DMS114 treated with DMSO at 0.1 percent for 48 hours (cell line): ENCODE data around the gene GJA3.
A peak's percentile ranks its signal among the peaks of the same experiment; 100 is the strongest.

Experiments
- DNase-seq: peaks from one replicate; lab custom pipeline; 2025; ENCODE audit not compliant: unreplicated experiment; lab: John Stamatoyannopoulos, UW

The GJA3 gene

DNA sequence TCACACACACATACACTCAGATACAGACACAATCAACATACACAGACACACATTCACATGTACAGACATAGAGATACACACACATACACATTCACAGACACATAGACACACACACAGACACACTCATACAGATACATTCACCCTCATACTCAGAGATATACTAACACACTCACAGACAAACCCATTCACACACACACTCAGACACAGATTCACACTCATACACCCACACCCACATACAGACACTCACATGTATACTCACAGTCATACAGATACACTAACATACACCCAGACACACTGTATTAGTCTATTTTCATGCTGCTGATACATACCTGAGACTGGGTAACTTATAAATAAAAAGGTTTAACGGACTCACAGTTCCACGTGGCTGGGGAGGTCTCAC, 30.8 kb downstream of the GJA3 start:
- DNase-seq, result no peak

DNA sequence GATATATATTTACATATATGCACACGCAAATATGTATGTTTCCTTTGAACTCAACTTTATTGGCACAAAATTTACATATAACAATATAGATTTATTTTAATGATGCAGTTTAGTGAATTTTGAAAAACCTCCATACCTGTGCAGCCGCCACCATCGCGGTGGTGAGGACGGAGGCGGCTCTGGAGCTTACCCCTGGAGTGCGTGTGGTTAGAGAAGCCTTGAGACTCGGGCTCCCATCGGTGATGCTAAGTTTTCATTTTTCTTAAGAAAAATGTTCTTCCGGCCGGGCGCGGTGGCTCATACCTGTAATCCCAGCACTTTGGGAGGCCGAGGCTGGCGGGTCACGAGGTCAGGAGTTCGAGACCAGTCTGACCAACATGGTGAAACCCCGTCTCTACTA, 31.8 kb downstream of the GJA3 start:
- DNase-seq, result no peak

DNA sequence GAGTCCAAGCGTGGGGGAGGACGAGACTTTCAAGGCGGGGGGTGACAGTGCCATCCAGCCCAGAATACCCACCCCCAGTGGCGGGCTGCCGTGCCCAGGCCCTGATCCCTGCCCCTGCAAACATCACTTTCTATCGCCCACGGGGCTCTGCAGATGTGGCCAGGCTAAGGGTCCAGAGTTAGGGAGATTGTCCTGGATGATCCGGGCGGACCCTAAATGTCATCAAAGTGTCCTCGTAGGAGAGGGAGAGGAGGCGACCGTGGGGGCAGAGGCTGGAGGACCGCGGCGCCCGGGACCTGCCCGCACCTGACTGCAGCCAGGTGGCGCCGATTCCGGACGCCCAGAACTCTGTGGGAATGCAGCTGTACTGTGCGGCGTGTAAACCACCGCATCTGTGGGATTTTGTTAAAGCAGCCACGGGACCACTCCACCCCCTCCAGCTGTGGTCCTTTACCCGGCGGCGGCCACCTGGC, 32.4 kb downstream of the GJA3 start:
- no peak for DNase-seq

DNA sequence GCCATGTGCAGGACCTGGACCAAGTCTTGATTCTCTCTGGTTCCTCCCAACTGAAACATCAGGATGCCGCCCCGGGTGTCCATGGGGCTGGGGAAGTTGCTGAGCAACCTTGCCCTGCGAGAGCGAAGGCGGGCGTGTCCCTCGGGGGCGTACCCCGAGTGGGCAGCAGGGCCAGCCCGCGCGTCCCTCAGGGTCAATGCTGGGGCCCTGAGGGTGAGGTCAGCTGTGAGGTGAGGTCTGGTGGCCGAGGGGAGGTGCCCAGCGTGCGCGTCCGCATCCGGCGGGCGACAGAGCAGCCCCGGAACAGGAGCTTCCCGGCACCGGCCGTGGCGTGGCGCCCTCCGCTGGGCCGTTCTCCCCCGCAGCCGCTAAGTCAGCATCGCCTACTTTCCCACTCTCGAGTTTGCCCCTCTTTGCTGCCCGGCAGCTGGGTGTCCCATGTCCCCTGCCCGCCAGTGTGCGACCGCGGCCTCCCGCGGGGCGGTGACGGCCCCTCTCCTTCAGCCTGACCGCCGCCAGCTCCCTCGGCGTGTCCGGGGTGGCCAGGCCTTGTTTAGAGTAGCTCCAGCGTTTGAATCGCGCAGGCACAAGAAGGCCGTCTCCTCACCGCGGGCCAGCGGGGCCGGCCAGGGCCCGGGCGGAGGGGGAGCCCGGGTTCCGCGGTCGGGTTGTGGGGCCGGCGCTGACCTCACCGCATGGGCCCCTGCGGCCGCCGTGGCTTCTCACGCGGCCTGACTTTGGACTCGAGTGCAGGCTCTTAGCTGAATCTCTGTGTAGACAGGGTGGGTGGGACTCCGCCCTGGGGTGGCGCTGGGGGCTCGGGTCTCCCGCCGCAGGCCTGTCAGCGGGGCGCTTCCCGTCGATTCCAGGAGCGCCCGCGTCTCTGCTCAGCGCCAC, 33.0 kb downstream of the GJA3 start:
- peak; percentile 15 for DNase-seq

DNA sequence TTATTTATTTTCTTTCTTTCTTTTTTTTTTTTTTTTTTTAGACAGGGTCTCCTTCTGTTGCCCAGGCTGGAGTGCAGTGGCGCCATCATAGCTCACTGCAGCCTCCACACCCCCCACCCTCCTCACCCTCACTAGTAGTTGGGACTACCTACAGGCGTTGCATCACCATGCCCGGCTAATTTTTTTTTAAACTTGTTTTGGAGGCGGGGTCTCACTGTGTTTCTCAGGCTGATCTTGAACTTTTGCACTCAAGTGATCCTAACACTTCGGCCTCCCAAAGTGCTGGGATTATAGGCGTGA, 33.6 kb downstream of the GJA3 start:
- DNase-seq, result peak; percentile 4

DNA sequence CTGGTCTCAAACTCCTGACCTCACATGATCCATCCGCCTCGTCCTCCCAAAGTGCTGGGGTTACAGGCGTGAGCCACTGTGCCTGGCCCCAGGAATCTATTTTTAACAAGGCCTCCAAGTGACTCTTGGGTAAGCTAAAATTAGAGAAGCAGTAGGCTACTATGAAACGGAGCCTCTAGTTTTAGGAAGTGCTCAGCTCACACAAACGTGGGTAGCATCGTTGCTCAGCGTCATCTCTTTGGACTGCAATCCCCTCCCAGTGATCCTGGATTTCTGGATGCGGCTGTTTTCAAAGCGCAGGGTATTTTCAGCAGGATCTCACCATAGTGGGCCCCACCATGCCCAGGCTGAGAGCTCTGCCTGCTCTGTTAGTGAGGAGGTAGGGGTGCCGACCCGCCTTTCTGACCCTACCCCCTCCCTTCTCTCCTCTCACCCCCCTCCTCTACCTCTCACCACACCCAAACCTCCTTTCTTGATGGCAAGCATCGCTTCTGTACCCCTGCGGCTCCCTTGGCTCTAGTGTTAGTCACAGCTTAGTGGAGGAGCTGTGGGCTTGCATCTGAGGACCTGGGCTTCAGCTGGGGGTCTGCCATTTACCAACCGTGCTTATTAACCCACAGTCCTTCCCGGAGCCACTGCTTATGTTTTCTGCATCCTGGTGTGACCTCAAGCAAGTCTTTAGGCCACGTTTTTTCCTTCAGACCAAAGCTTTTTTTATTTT, 34.2 kb downstream of the GJA3 start:
- no peak for DNase-seq

DNA sequence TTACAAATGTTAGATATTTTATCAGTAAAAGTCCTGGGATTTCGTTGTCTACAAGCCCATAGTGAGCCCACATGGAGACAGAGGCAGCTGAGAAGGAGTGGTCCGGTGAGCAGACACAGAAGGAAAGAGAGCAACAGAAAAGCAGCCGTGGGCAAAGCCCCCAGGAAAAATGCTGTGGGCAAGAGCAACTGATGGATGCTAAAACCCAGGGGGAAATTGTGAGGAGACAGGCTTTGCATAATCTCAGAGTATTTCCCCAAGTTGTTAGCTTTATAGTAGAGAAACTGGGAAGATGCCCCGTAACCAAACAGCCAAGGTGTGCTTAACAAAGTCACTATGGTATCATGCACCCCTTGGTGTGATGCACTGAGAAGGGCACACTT, 35.1 kb downstream of the GJA3 start:
- DNase-seq, result no peak

DNA sequence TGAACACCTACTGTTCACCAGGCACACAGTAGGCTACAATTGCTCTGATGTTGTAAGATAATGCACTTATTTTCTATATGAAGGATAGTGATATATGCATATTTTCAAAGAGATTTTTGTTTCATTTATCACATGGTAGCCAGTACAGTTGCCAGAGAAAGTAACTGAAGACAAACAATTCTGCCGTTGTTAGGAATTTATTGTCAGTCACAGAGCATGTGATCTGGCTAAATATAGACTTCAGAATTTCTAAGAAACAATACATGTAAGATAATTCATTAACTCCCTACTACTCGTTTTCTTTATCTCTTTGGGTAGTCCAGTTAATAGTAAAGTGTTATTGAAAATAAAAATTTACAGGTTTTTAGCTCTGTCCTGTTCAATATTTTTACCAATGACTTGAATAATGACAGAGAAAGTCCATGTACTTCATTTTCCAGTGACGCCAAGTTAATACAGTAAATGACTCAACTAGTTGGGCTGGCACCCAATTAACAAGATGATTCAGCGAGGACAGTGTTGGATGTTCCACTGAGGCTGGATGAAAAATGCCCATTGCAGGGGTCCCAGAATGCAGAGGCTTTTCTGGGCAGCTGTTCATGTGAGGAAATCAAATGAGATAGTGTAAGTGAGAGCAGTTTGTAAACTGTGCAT, 35.6 kb downstream of the GJA3 start:
- no peak for DNase-seq

DNA sequence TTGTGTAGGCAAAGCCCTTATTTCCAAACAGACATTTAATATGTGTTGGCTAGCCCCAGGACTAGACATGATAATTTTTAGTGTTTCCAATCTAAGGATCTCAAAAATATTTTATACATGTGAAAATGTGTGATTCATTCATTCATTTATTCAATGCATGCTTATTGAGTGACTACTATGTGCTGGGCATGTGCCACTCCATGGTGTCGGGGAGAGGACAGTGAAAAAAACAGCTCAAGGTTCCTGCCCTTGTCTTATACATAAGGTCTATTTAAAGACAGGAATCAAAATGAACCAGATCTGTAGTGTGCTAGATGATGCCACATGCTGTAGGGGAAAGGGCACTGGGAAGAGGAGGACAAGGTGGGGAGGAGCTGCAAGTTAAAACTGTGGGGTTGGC, 36.5 kb downstream of the GJA3 start:
- no peak for DNase-seq

DNA sequence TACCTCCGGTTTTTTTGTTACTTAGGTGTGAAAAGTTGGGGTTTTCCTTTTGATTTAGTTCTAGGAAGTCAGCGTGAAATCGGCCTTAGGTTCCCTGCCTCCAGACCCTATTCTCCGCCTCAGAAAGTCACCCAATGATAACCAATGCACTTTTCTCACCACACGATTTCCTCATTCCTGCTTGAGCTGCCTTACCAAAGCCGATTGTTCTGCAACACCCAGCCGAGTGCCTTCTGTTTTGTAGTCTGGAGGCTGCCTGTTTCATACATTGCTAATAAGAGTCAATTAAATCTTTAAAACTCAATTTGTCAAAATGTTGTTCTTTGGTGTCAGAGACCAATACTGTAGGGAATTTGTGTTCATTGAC, 39.7 kb downstream of the GJA3 start:
- no peak for DNase-seq

DNA sequence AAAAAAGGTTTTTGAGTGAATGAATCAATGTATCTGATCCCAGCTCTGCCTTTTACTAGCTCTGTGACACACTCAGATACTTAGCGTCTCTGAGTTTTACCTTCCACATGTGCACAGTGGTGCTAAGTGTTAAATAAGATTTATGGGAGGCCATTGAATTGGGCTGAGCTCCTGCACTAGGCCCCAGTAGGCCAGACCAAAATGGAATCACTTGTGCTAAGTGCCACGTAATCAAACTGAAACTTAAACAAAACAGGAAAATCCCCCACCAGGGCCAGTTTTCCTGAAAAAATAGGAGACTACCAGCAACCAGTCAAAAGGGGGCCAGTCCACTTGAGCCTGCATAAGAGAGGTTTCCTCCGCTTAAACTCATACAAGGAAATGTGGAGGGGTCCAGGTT, 40.9 kb downstream of the GJA3 start:
- no peak for DNase-seq

DNA sequence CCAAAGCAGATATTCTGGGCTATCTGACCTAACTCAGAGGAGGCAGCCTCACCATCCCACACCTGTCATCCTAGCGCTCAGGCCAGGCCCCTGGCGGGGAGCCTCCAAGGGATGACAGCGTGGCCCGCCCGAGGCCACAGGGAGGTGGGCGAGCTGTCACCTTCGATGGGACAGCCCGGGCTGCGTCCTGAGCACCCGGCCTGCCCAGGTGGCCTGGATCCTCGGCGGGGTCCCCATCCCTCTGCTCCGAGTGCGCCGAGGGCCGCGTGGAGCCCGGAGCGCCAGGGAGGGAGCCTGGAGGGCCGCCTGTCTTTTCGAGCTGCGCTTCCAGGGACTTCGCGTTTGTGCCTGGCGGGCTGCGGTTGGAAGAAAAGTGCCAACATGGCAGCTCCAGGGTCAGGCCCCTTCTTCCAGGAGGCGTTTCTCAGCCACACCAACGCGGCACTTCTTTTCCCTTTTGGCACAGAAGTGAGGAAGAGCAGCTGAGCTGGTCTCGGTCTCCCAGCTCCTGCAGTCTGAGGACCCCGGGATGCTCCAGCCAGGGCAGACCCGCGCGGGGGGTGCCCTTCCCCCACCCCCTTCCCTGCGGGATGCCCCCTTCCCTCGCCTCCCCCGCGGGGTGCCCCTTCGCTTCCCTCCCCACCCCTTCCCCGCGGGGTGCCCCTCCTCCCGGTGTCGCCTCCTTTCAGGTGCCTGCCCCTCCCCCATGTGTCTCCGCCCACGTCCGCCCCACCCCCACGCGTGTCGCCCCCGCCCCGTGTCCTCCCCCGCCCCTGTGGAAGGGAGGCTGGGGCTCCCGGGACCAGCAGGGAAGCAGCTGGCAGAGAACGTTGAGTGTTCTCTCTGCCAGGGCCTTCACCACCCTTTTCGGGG, 42.3 kb downstream of the GJA3 start:
- no peak for DNase-seq

DNA sequence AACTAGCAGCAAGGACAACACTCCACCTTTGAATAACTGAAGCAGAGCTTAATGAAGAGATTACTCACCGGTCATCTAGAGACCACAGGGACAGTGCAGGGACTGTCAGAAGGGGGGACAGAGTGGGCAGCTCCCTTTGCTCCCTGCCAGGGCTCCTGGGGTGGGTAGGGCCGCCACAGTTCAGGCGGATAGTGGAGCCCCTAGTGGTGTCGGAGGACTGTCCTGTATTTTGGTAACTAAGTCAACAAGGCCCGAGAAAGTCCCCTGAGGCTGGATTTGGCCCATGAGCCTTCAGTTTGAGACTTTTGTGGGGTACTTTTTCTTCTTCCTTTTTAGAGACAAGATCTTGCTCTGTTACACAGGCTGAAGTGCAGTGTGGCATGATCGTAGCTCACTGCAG, 44.6 kb downstream of the GJA3 start:
- no peak for DNase-seq

DNA sequence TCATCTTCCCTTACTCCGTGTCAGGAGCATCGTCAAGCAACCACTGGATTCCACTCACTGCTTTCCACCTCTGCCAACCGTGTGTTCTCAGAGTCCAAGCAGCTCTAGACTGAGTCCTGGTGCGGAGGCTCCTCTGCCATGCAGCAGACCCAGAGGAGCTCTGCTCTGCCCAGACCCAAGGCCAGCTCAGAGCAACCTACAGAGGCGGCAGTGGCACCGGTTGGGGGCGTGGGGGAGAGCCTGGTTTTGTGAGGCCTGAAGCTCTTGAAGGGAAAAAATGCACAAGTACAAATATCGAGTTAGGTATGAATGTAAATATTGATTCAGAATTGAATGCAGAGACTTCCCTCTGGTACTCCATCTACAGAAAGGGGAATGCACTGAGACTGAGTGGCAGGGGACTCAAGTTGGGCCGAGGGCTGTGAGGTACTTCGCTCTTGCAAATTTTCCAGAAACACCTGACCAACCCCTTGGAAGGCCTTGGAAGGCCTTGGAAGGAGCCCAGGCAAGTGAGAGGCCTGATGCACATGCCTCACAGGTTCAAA, 46.7 kb downstream of the GJA3 start:
- no peak for DNase-seq

DNA sequence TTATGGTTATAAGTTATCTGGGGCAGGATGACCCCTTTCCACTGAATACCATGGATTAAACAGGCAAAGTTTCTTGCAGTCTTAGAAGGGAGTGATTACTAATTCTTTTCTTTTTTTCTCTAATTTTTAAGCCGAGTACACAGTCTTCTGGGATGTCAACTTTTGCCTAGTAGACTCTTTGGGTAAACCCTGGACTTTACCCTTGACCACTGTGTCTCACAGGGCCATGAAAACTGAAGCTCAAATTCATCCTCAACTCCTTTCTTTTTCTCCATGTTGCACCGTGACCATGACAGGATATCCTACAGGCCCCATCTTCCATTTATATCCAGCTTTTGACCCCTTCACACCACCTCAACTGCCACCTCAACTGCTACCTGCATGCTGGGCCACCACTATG, 51.8 kb downstream of the GJA3 start:
- no peak for DNase-seq

DNA sequence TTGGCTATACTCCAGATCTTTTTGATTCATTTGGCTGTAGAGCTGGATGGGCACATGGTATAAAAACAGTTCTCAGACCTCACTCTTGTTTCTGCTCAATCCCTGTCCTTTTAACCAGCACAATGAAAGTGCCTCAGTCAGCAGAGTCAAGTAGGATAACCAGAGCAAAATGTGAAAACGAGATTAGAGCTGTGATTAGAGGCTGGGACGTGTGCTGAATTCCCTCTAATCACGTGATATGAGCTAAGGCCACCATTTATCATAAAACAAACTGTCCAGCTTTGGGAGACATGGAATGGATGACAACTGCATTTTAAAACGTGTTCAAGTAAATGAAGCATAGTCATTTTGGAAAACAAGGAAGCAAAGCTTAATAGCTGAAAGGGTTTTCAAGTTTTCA, 54.1 kb downstream of the GJA3 start:
- DNase-seq, result no peak

DNA sequence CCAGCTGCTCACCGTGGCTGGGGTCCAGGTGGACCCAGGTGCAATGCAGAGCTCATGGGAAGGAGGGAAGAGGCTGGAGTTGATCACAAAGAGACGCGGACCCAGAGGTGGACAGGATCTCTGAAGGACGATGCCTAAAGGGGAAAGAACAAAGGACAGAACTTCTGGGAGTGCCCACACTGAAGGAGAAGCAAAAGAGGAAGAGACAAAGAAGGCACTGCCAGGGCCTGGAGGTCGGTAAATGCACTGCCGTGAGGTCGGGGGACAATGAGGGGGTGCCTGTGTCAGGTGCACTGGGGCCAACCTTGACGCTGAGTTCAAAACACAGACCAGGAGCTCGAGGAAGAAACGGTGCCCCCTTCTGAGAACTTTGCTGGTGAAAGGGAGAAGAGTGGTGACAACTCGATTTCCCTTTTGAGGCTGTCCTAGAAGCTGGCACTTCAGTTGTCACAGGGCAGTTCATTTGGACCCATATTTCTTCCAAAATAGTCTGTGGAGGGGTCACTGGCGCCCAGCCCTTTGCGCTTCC, 55.6 kb downstream of the GJA3 start:
- no peak for DNase-seq

DNA sequence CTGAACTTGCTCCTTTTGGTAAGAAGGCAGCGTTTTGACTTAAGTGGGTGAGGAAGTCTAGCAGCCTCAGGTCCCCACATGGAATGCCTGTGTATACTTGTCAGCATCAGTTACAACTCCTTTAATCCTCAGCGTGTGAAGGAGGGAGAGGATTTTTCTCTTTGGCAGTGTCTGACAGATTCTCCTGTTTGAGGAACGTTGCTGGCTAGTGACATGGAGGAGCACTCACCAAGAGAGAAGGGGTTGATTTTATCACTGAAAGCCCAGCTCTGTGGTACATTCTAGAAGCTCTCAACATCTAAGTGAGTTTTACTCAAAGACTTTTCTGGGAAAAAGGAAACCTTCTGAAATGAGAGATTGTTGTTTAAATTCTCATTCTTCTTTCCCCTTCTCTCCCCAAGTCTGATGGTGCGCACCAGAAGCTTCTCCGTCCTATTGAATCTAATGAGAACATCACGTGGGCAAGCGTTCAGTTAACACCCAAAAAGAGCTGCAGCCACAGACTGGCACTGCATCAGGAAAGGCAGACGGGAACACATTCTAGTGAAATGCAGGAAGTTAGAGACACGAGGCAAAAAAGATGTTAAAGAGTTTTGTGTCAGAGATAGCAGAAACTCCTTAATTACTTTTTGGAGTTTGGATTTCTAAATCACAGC, 58.2 kb downstream of the GJA3 start:
- no peak for DNase-seq

DNA sequence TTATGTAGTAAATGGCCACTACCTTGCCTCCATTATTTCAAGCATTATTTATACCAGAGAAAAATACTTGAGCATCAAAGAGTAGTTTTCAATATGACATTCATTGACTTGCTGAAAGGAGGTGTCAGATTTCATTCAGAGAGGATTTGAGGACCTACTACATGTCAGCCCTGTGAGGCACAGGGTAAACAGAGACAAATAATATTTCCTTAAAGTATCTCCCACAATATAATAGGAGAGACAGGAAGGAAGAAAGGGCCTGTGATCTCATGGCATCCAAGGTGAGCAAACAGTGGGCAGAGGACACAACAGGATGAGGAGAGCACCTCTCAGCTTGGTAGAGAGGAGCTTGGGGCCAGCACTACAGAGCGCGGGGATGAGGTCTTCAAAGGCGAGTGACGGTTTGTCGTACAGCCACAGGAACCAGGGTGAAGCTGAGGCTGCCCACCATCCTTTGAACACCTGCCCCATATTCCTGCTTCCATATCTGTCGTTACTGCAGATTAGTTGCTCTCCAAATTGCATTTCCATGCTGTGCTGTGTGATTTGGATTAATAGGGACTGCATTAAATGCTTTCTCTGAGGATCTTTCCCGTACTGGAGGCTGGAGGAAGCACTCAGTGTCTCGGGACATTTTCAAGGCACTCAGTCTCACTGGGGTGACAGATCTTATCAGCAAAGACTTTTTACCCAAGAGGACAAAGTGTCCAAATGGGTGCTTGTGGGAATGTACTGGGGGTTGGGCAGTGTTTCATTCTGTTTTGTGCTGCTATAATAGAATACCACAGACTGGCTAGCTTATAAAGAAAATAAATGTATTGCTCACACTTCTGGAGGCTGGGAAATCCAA, 59.2 kb downstream of the GJA3 start:
- DNase-seq, result no peak
